ENCODE results near the gene ARFGEF3. TPM values are rescaled to one million over a fixed set of nuclear protein-coding genes. Genes with fewer than 3 reads are reported as not detected.

Gene ARFGEF3
- total RNA-seq, 2 donors from 2014 or later = 1.1 to 1.4 TPM

DNA sequence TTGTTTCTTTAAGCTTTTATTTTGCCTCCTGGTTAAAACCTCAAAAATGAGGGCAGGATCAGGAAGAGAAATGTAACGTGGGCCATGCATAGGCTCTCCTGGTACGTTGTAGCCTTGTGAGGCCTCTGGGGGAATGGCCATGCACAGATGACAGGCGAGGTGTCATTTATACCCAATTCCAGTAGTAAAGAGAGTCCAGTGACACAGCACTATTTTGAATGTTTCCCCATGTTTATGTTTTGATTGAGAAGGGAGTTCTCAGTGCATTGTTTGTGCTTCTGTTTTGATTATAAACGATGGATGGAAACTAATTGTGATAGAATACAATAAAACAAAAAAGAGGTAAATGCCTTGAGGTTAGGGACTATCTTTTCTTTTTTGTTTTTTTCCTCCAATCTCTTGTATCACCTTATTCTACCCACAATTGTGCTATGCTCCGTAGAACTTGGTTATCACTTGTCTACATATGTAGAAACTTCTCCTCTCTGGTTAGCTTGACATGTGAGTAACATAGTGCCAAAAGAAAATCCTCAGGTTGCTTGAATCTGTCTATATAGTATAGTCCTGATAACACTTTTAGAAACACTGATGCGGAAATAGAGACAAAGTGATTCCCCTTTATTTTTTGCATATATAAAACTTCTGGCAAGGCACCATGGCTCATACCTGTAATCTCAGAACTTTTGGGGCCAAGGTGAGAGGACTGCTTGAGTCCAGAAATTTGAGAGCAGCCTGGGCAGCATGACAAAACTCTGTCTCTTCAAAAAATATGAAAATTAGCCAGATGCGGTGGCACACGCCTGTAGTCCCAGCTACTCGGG, 209.1 kb downstream of the ARFGEF3 start:
- Histone ChIP-seq H3K27ac (no peak overlapping the region), H3K27me3 (replicated peaks; ENCODE audit: insufficient read depth) (no peaks in the 10 kb centered on the region), H3K4me3 (no peak overlapping the region), H3K9me3 (no peaks in the 10 kb centered on the region), H3K4me1 (ENCODE audit: control insufficient read depth in 1 of 2, low read depth in 2 of 2) (no peaks in the 10 kb centered on the region), H3K36me3 (no peaks in the 10 kb centered on the region)
- DNase-seq (ENCODE audit: low spot score) (no peak), ATAC-seq (ENCODE audit: insufficient number of reproducible peaks, low FRiP score, low read depth) (no peak)
- TF ChIP-seq, protein P1, sequence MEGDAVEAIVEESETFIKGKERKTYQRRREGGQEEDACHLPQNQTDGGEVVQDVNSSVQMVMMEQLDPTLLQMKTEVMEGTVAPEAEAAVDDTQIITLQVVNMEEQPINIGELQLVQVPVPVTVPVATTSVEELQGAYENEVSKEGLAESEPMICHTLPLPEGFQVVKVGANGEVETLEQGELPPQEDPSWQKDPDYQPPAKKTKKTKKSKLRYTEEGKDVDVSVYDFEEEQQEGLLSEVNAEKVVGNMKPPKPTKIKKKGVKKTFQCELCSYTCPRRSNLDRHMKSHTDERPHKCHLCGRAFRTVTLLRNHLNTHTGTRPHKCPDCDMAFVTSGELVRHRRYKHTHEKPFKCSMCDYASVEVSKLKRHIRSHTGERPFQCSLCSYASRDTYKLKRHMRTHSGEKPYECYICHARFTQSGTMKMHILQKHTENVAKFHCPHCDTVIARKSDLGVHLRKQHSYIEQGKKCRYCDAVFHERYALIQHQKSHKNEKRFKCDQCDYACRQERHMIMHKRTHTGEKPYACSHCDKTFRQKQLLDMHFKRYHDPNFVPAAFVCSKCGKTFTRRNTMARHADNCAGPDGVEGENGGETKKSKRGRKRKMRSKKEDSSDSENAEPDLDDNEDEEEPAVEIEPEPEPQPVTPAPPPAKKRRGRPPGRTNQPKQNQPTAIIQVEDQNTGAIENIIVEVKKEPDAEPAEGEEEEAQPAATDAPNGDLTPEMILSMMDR (IDR thresholded peaks at IDR 0.05) = no peak

DNA sequence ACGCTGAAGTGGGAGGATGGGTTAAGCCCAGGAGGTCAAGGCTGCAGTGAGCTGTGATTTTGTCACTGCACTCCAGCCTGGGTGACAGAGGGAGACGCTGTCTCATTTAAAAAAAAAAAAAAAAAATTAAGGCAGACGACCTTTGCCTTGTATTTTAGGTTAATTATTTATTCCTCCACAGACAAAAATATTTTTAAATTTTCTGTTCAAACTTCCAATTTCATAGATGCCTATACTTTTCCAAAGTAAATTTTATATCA, 209.6 kb downstream of the ARFGEF3 start:
- H3K4me3 ChIP-seq = no peak overlapping the region
- no peaks in the 10 kb centered on the region for H3K36me3 ChIP-seq
- no peaks in the 10 kb centered on the region for H3K27me3 ChIP-seq (replicated peaks; ENCODE audit: insufficient read depth)
- no peaks in the 10 kb centered on the region for H3K4me1 ChIP-seq (ENCODE audit: control insufficient read depth in 1 of 2, low read depth in 2 of 2)
- DNase-seq (ENCODE audit: low spot score) (no peak), ATAC-seq (ENCODE audit: insufficient number of reproducible peaks, low FRiP score, low read depth) (no peak)
- TF ChIP-seq, protein P1 (IDR thresholded peaks at IDR 0.05) = no peak
- H3K9me3 ChIP-seq = no peaks in the 10 kb centered on the region
- H3K27ac ChIP-seq = no peak overlapping the region

DNA sequence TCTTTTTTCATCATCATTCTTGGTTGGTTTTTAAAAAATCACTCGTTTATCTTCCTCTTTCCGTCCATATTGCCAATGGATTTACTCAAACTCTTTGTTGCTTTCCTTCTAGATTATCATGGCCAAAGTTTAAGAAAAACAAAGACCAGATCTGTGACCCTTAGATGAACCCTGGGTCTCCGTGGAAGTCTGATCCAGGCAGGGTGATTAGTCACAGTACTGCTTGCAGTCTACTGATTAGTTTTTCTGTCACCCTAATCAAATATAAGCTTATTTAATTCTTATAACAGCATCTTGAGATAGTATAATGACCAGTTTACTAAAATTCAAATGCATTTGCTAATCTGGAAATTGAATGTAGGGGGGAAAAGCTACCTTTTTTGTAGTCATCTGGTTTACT, 210.0 kb downstream of the ARFGEF3 start:
- no peaks in the 10 kb centered on the region for H3K27me3 ChIP-seq (replicated peaks; ENCODE audit: insufficient read depth)
- no peaks in the 10 kb centered on the region for H3K36me3 ChIP-seq
- TF ChIP-seq, protein P1 (IDR thresholded peaks at IDR 0.05) = no peak
- no peak overlapping the region for H3K4me3 ChIP-seq
- no peak for DNase-seq (ENCODE audit: low spot score)
- H3K4me1 ChIP-seq (ENCODE audit: control insufficient read depth in 1 of 2, low read depth in 2 of 2) = no peaks in the 10 kb centered on the region
- H3K27ac ChIP-seq = no peak overlapping the region
- H3K9me3 ChIP-seq = no peaks in the 10 kb centered on the region
- no peak for ATAC-seq (ENCODE audit: insufficient number of reproducible peaks, low FRiP score, low read depth)

DNA sequence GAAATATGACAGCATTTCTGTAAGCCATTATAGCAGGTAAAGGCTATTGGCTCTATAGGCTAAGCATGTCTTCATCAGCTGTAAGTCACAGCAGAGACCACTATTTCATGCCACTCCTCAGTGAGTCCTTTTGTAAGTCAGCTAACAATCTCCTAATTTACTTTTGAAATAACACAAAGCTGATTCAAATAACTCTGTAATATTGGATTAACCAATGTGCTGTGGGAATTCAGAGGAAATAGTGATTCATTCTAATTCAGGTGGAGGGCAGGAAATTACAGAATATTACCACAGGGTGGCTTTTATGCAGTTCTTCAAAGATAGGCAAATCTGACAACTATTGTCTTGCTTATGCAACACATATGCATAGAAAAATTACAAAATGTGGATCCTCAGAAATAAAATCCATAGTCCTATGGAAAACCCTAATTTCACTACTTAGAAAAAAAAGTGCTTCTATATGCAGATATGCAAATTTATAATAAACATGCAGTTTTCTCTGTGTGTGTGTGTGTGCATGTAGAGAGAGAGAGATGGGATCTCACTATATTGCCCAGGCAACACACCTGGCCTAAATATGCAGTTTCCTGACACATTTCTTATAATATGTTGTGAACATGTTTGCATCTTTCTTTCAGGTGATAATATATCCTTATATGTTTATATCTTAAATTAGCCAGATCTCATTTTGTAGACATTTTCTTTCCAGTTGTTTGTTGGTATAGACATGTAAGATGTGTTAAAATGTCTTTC, 211.1 kb downstream of the ARFGEF3 start:
- no peaks in the 10 kb centered on the region for H3K36me3 ChIP-seq
- no peaks in the 10 kb centered on the region for H3K27me3 ChIP-seq (replicated peaks; ENCODE audit: insufficient read depth)
- H3K4me1 ChIP-seq (ENCODE audit: control insufficient read depth in 1 of 2, low read depth in 2 of 2) = no peaks in the 10 kb centered on the region
- H3K27ac ChIP-seq = no peak overlapping the region
- DNase-seq (ENCODE audit: low spot score) = no peak
- TF ChIP-seq, protein P1 (IDR thresholded peaks at IDR 0.05) = no peak
- H3K4me3 ChIP-seq = no peak overlapping the region
- H3K9me3 ChIP-seq = no peaks in the 10 kb centered on the region
- no peak for ATAC-seq (ENCODE audit: insufficient number of reproducible peaks, low FRiP score, low read depth)

DNA sequence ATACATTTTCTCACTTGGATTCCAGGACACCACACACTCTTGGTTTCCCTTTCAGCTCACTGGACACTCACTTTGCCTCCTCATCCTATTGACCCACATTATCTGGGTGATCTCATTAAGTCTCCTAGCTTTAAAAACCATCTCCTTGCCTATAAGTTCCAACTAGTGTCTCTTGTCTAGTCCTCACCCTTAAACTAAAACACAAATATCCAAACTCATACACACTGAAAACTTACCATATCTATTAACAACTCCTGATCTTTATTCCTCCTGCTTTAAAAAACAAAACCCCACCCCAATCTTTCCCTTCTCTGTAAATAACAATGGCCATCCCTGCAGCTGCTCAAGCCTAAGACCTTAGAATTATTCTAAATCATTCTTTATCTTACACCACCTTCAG, 212.5 kb downstream of the ARFGEF3 start:
- H3K27ac ChIP-seq = no peak overlapping the region
- H3K9me3 ChIP-seq = no peaks in the 10 kb centered on the region
- no peak for ATAC-seq (ENCODE audit: insufficient number of reproducible peaks, low FRiP score, low read depth)
- TF ChIP-seq, protein P1 (IDR thresholded peaks at IDR 0.05) = no peak
- no peaks in the 10 kb centered on the region for H3K4me1 ChIP-seq (ENCODE audit: control insufficient read depth in 1 of 2, low read depth in 2 of 2)
- no peaks in the 10 kb centered on the region for H3K36me3 ChIP-seq
- no peak for DNase-seq (ENCODE audit: low spot score)
- no peak overlapping the region for H3K4me3 ChIP-seq
- no peaks in the 10 kb centered on the region for H3K27me3 ChIP-seq (replicated peaks; ENCODE audit: insufficient read depth)

Measured in thoracic aorta (tissue), 2 donors.